ENCODE results near the gene ALDOC. TPM values are rescaled to one million over a fixed set of nuclear protein-coding genes. Genes with fewer than 3 reads are reported as not detected.

Gene ALDOC
- total RNA-seq, 1 experiment from 2014 or later: 53.2 TPM

DNA sequence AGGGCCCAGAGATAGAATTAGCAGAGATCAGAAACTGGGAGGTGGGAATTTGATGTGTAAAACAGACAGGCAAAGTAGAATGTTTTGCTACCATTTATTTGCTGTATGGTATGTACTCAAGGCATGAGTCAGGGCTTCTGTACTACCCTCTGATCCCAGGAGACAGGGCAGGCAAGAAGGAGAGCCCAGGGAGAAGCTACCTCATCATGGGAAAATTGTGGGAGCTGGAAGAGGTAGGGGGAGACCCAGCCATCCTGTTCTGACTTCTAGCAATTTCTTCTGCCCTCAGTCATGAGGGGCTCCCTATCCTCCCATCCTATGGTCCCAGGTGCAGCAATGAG, 3.7 kb downstream of the ALDOC start:
- Mint-ChIP-seq H3K27ac (no peak overlapping the region), H3K27me3 (ENCODE audit: low read depth) (peaks cover 7% of the 10 kb centered on the region), H3K4me1 (peaks cover 24 to 40% of the 10 kb centered on the region in 2 experiments), H3K4me3 (peak overlapping the region in 1 of 2 experiments; percentile 97; a peak in 1 of 5 replicates), H3K9me3 (no peaks in the 10 kb centered on the region), H3K36me3 (ENCODE audit: insufficient read depth in 1 of 3, low read depth in 3 of 3) (peaks cover 11 to 29% (median 29%) of the 10 kb centered on the region in 3 experiments; a peak in 6 of 7 replicates)
- no peak for DNase-seq
- Histone ChIP-seq H3K9ac (ENCODE audit: extremely low read depth, insufficient read length, low read length) (no peak overlapping the region), H3K18ac (ENCODE audit: insufficient read length, low read depth, low read length) (no peak overlapping the region), H3K79me1 (ENCODE audit: insufficient read depth, low read depth, low read length, poor library complexity, severe bottlenecking) (no peaks in the 10 kb centered on the region), H3K23ac (ENCODE audit: insufficient read length, low read depth, low read length) (no peak overlapping the region), H4K5ac (ENCODE audit: insufficient read length, low read depth, low read length) (no peak overlapping the region), H4K91ac (ENCODE audit: insufficient read length, low read depth, low read length) (no peak overlapping the region), H3K27me3 (ENCODE audit: insufficient read depth, low read length) (no peaks in the 10 kb centered on the region), H3K4ac (ENCODE audit: low read depth, low read length) (no peak overlapping the region), H3K4me2 (ENCODE audit: insufficient read depth, insufficient read length, low read length) (no peak overlapping the region), H3K79me2 (ENCODE audit: insufficient read depth, low read length) (no peaks in the 10 kb centered on the region), H4K20me1 (ENCODE audit: control insufficient read depth, insufficient read depth, insufficient read length) (peaks cover 2% of the 10 kb centered on the region), H3K56ac (ENCODE audit: insufficient read length, low read depth, low read length) (no peak overlapping the region), H2BK15ac (ENCODE audit: low read depth, low read length) (no peak overlapping the region), H3K27ac (ENCODE audit: insufficient read length, low read depth, low read length) (no peak overlapping the region), H2BK20ac (ENCODE audit: low read depth, low read length, poor library complexity, severe bottlenecking) (no peak overlapping the region), H3K14ac (ENCODE audit: insufficient read depth, low read length) (no peak overlapping the region), H2AFZ (ENCODE audit: low read length) (no peak overlapping the region), H2AK5ac (ENCODE audit: insufficient read length, low read length) (no peak overlapping the region), H4K8ac (replicated peaks; ENCODE audit: insufficient read length, low read depth, low read length) (no peak overlapping the region), H3T11ph (ENCODE audit: low read length) (no peak overlapping the region), H3K4me1 (ENCODE audit: insufficient read depth, low read length) (no peaks in the 10 kb centered on the region), H2BK12ac (ENCODE audit: insufficient read length, low read depth, low read length) (no peak overlapping the region), H3K9me3 (ENCODE audit: control insufficient read depth, low read depth, low read length) (no peaks in the 10 kb centered on the region), H3K23me2 (ENCODE audit: insufficient read length, low read depth, low read length, poor library complexity, severe bottlenecking) (peaks cover 11% of the 10 kb centered on the region), H2BK120ac (ENCODE audit: low read depth, low read length, poor library complexity, severe bottlenecking) (no peak overlapping the region), H2BK5ac (ENCODE audit: insufficient read length, low read length) (no peak overlapping the region)
- TF ChIP-seq CTCF (conservative IDR thresholded peaks at IDR 0.05): no peak

Data from H9 (cell line).